ENCODE measurements around the gene GIPC2.
"Not testable (repeated sequence)": the region's sequence is repeated elsewhere in the genome, so short reads cannot be mapped to it uniquely, and the experiment has no call there.

GIPC2 gene

DNA sequence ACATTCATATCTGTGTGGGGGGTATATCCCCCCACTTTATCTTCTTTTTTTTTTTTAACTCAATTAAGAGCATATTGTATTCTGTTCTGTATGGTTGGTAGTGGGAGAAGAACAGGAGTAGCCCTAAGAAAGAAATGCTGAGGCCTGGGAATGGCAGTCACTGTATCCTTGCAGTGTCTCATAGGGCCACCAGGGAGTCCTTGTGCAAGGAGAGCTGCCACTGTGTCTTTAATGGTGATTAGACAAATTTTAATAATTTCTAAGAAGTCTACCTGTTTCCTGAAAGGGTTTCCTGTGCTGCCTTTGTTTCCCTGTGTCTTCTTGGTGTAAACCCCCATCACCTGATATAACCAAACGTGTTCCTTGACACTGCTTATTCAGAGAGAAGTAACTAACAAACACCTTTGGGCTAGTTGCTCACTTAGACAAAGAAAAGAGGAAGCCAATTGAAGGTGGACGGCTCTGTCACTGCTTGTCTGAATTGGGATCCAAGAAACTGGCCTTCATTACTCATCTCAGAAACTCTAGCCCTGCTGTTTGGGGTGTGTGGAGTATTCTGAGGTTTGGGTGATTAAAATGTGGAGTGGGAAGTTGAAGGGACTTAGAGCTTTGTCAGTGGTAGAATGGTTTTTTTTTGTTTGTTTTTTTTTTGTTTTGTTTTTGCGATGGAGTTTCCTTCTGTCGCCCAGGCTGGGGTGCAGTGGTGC lies 15.2 kb downstream of the GIPC2 start:
- TF ChIP-seq, protein P1, sequence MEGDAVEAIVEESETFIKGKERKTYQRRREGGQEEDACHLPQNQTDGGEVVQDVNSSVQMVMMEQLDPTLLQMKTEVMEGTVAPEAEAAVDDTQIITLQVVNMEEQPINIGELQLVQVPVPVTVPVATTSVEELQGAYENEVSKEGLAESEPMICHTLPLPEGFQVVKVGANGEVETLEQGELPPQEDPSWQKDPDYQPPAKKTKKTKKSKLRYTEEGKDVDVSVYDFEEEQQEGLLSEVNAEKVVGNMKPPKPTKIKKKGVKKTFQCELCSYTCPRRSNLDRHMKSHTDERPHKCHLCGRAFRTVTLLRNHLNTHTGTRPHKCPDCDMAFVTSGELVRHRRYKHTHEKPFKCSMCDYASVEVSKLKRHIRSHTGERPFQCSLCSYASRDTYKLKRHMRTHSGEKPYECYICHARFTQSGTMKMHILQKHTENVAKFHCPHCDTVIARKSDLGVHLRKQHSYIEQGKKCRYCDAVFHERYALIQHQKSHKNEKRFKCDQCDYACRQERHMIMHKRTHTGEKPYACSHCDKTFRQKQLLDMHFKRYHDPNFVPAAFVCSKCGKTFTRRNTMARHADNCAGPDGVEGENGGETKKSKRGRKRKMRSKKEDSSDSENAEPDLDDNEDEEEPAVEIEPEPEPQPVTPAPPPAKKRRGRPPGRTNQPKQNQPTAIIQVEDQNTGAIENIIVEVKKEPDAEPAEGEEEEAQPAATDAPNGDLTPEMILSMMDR (IDR thresholded peaks at IDR 0.05; ENCODE audit: low read depth, low read length, missing control alignments): no peak
- in situ Hi-C loops (cut with HindIII; ENCODE audit: low sequenced_read_pairs): no loop called here
- H3K4me3 ChIP-seq (ENCODE audit: low read depth, low read length): no peak overlapping the region
- no peak for DNase-seq (ENCODE audit: low read depth)

- in situ Hi-C loops (cut with HindIII; ENCODE audit: low sequenced_read_pairs): no loop called here
- TF ChIP-seq, protein P1 (IDR thresholded peaks at IDR 0.05; ENCODE audit: low read depth, low read length, missing control alignments): no peak
- peak; percentile 63 for DNase-seq (ENCODE audit: low read depth)
- no peak overlapping the region for H3K4me3 ChIP-seq (ENCODE audit: low read depth, low read length)
Observed at GRCh38 chr1:78061825-78062523, 16.2 kb downstream of the GIPC2 start.

DNA sequence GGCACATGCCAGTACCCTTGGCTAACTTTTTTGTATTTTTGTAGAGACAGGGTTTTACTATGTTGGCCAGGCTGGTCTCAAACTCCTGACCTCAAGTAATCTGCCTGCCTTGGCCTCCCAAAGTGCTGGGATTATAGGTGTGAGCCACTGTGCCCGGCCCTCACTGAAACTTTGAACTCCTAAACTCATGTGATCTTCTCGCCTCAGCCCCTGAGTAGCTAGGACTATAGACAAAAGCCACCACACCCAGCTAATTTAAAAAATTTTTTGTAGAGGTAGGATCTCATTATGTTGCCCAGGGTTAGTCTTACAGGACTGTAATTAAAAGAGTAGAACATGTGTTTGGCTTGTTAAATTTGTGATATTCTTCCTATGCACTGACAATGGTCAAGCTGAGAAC lies 19.1 kb downstream of the GIPC2 start:
- H3K4me3 ChIP-seq (ENCODE audit: low read depth, low read length); DNase-seq (ENCODE audit: low read depth); in situ Hi-C loops (cut with HindIII; ENCODE audit: low sequenced_read_pairs): not testable (repeated sequence)

GRCh38 chr1:78068681-78069283 lies 23.0 kb downstream of the GIPC2 start:
- TF ChIP-seq, protein P1 (IDR thresholded peaks at IDR 0.05; ENCODE audit: low read depth, low read length, missing control alignments): no peak
- no peak overlapping the region for H3K4me3 ChIP-seq (ENCODE audit: low read depth, low read length)
- in situ Hi-C loops (cut with HindIII; ENCODE audit: low sequenced_read_pairs): no loop called here
- no peak for DNase-seq (ENCODE audit: low read depth)

DNA sequence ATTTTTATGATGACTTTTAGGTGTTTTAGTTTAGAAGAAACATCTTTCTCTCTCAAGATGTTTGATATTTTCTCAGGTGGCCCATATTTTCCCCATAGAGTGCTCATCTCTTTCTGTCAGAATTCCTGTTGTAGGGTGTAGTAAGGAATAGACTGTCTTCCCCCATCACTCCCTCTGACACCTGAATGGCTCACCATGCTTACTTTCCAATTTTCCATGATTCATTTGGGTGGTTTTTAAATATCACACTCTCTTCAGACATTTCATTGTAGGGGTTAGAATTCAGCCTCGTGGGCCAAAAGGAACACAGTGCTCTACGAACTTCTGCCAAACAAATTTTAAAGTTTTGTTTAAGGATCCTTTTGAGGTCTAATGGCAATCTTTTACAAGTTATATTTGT lies 24.0 kb downstream of the GIPC2 start:
- TF ChIP-seq, protein P1 (IDR thresholded peaks at IDR 0.05; ENCODE audit: low read depth, low read length, missing control alignments): no peak
- H3K4me3 ChIP-seq (ENCODE audit: low read depth, low read length): no peak overlapping the region
- in situ Hi-C loops (cut with HindIII; ENCODE audit: low sequenced_read_pairs): no loop called here
- DNase-seq (ENCODE audit: low read depth): no peak

DNA sequence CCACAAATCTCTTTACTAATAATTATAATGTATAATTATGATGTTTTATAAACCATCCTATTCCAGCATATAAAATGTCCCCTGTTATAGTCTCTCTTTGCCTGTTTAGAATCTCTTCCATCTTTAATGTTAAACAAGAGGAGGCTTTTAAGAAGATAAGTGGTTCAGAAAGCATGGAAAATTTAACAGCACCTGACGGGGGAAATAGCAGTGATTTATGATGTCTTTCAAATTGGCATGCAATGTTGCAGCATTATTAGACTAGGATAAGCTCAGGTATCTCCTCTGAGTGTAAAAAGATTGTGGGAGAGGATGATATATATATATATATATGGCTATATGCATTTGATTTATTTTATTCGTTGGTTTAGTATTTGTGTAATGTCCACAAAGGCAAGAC lies 24.4 kb downstream of the GIPC2 start:
- H3K4me3 ChIP-seq (ENCODE audit: low read depth, low read length): no peak overlapping the region
- TF ChIP-seq, protein P1 (IDR thresholded peaks at IDR 0.05; ENCODE audit: low read depth, low read length, missing control alignments): no peak
- DNase-seq (ENCODE audit: low read depth): no peak
- in situ Hi-C loops (cut with HindIII; ENCODE audit: low sequenced_read_pairs): no loop called here

DNA sequence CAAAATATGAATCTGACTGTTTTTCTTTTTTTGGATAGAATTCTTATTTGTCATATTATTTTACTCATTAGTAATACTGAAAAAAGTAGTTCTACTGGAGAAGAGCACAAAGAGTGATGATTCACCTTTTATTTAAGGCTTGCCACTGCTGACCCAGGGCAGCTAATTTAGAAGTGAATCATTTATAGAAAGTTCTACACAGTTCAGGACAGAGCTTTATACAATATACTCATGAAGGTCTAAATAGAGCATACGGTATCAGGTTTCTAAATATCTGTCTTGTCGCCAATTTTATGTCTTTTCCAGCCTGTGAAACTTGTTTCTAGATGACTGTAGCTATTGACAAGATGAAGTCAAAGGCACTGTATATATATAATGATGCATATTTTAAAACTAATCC lies 25.0 kb downstream of the GIPC2 start:
- DNase-seq (ENCODE audit: low read depth): peak; percentile 52
- no peak overlapping the region for H3K4me3 ChIP-seq (ENCODE audit: low read depth, low read length)
- in situ Hi-C loops (cut with HindIII; ENCODE audit: low sequenced_read_pairs): no loop called here
- TF ChIP-seq, protein P1 (IDR thresholded peaks at IDR 0.05; ENCODE audit: low read depth, low read length, missing control alignments): no peak

Measured in astrocyte of the cerebellum (primary cell).